ENCODE results near the gene INVS.

GRCh38 chr9:100208673-100209072, 109.6 kb downstream of the INVS start:
- no peak for TF ChIP-seq CTCF (IDR thresholded peaks at IDR 0.05)
- no peak for TF ChIP-seq POLR2A (IDR thresholded peaks at IDR 0.05)

Measured in heart left ventricle (tissue), 13 donors.